SK-N-SH (cell line): Measurements from ENCODE around the gene ZNF235. TPM values are rescaled to one million over a fixed set of nuclear protein-coding genes. Genes with fewer than 3 reads are reported as not detected.

ENCODE experiments used
- CTCF ChIA-PET: fragments of 300-600, 350-600 bp; formaldehyde crosslinking; extraction: SDS; loops from one replicate; lab custom pipeline; 2021; lab: Yijun Ruan, JAX
- POLR2A ChIA-PET: fragments of 350-600 bp; sonication (Branson Sonifier 250); formaldehyde crosslinking; extraction: SDS; loops from one replicate; lab custom pipeline; 2020; ENCODE audit warnings: antibody characterized with exemption, inconsistent platforms; lab: Yijun Ruan, JAX
- DNase-seq: peaks from one replicate; pipeline ENCODE4 v3.0.0; 2012
- H2AFZ ChIP-seq: fragments of 200-600 bp; sonication (generic); 2 replicates; pipeline ENCODE4 v1.8.1; 2016; ENCODE audit warnings: antibody characterized with exemption, mild to moderate bottlenecking, low read depth
- H3F3A ChIP-seq: fragments of 200-600 bp; sonication (generic); replicated peaks from 2 replicates; pipeline ENCODE3; 2016; ENCODE audit warnings: antibody characterized with exemption, mild to moderate bottlenecking; ENCODE audit not compliant: insufficient read depth
- H3K27ac ChIP-seq, 2 experiments: fragments of 200-500 bp in 1 of 2; fragments of 200-600 bp in 1 of 2; sonication (Bioruptor generic) in 1 of 2; sonication (generic), shearing (Covaris generic) in 1 of 2; 2 replicates each; pipeline versions ENCODE4 v1.5.1 to v1.6.1; 2014 to 2016; ENCODE audit warnings: low read depth in 2 of 2, inconsistent platforms in 1 of 2, low read length in 1 of 2, mild to moderate bottlenecking in 1 of 2, mixed read lengths in 1 of 2
- H3K27me3 ChIP-seq: fragments of 200-600 bp; sonication (generic), shearing (Covaris generic); 2 replicates; pipeline ENCODE4 v1.6.1; 2016; ENCODE audit warnings: mixed run types; ENCODE audit not compliant: insufficient read depth
- H3K36me3 ChIP-seq, 2 experiments: fragments of 200-500 bp in 1 of 2; fragments of 200-600 bp in 1 of 2; sonication (Bioruptor generic) in 1 of 2; sonication (generic) in 1 of 2; replicated peaks in 1 of 2; 2 replicates each; pipeline versions ENCODE3 to v1.5.1; 2014 to 2016; ENCODE audit warnings: low read length in 1 of 2, mild to moderate bottlenecking in 1 of 2; ENCODE audit not compliant: insufficient read depth in 2 of 2, control insufficient read depth in 1 of 2
- H3K4me1 ChIP-seq, 2 experiments: fragments of 200-500 bp in 1 of 2; fragments of 200-600 bp in 1 of 2; sonication (Bioruptor generic) in 1 of 2; sonication (generic), shearing (Covaris generic) in 1 of 2; 2 replicates each; pipeline versions ENCODE4 v1.5.1 to v1.6.1; 2014 to 2016; ENCODE audit warnings: low read depth in 1 of 2, low read length in 1 of 2, mixed run types in 1 of 2; ENCODE audit not compliant: insufficient read depth in 2 of 2, control insufficient read depth in 1 of 2
- H3K4me2 ChIP-seq: fragments of 200-600 bp; sonication (generic), shearing (Covaris generic); 2 replicates; pipeline ENCODE4 v1.6.1; 2017; ENCODE audit warnings: mixed run types
- H3K4me3 ChIP-seq, 2 experiments: fragments of 200-500 bp in 1 of 2; fragments of 200-600 bp in 1 of 2; sonication (Bioruptor generic) in 1 of 2; sonication (generic), shearing (Covaris generic) in 1 of 2; 2 replicates each; pipeline versions ENCODE4 v1.5.1 to v1.8.1; 2014 to 2016; ENCODE audit warnings: low read depth in 2 of 2, inconsistent platforms in 1 of 2, low read length in 1 of 2, mild to moderate bottlenecking in 1 of 2, mixed read lengths in 1 of 2, moderate library complexity in 1 of 2
- H3K79me2 ChIP-seq: fragments of 200-600 bp; sonication (generic); 2 replicates; pipeline ENCODE4 v1.8.1; 2017; ENCODE audit warnings: mild to moderate bottlenecking; ENCODE audit not compliant: insufficient read depth
- H3K9ac ChIP-seq: fragments of 200-600 bp; sonication (generic); 2 replicates; pipeline ENCODE4 v1.6.1; 2017; ENCODE audit warnings: mixed run types
- H3K9me2 ChIP-seq: fragments of 200-600 bp; sonication (generic); 2 replicates; pipeline ENCODE4 v1.6.1; 2017; ENCODE audit warnings: mixed run types
- H3K9me3 ChIP-seq: fragments of 200-600 bp; sonication (generic); 2 replicates; pipeline ENCODE4 v1.6.1; 2017; ENCODE audit warnings: mixed run types, mild to moderate bottlenecking, moderate library complexity
- H4K20me1 ChIP-seq: fragments of 200-600 bp; sonication (generic); 2 replicates; pipeline ENCODE4 v1.6.1; 2017; ENCODE audit warnings: mild to moderate bottlenecking, mixed run types; ENCODE audit not compliant: insufficient read depth
- EZH2phosphoT487 ChIP-seq: fragments of 200-600 bp; sonication (generic); IDR thresholded peaks from 2 replicates; pipeline ENCODE4 v1.6.1; 2017; ENCODE audit warnings: low read depth, mixed run types, mild to moderate bottlenecking, antibody characterized with exemption, moderate library complexity, borderline replicate concordance
- FOSL2 ChIP-seq: IDR thresholded peaks from 2 replicates; pipeline ENCODE4 v1.4.0; 2012; ENCODE audit warnings: low read depth, mild to moderate bottlenecking, moderate library complexity, borderline replicate concordance
- FOXM1 ChIP-seq: IDR thresholded peaks from 2 replicates; pipeline ENCODE4 v1.4.0; 2012; ENCODE audit warnings: low read depth, mild to moderate bottlenecking
- GATA2 ChIP-seq: sonication (generic); formaldehyde crosslinking; IDR thresholded peaks from 2 replicates; pipeline ENCODE4 v1.5.0; 2020; ENCODE audit warnings: mild to moderate bottlenecking, missing genetic modification reagents
- JUND ChIP-seq: IDR thresholded peaks from 2 replicates; pipeline ENCODE4 v1.4.0; 2012
- MEF2A ChIP-seq: IDR thresholded peaks from 2 replicates; pipeline ENCODE4 v1.4.0; 2012; ENCODE audit warnings: low read depth, borderline replicate concordance
- NRF1 ChIP-seq: IDR thresholded peaks from 2 replicates; pipeline ENCODE4 v1.6.1; 2012; ENCODE audit warnings: low read depth, mild to moderate bottlenecking, low read length
- POLR2AphosphoS5 ChIP-seq: IDR thresholded peaks from 2 replicates; pipeline ENCODE4 v1.6.1; 2012; ENCODE audit warnings: low read depth, low read length
- RFX5 ChIP-seq: IDR thresholded peaks from 2 replicates; pipeline ENCODE4 v1.6.1; 2012; ENCODE audit warnings: mild to moderate bottlenecking, improper control_type of control experiment, low read length
- SIN3A ChIP-seq: IDR thresholded peaks from 2 replicates; pipeline ENCODE4 v1.6.1; 2012; ENCODE audit warnings: low read depth, mild to moderate bottlenecking, low read length, moderate library complexity, borderline replicate concordance
- TCF12 ChIP-seq: IDR thresholded peaks from 2 replicates; pipeline ENCODE4 v1.4.0; 2012
- WGBS: methylation state at CpG from one replicate; pipeline ENCODE4 v1.1.6; 2017; ENCODE audit warnings: low lambda C conversion rate; 5-methylcytosine and 5-hydroxymethylcytosine counted together
- polyA plus RNA-seq, 3 experiments: library from polyadenylated mRNA; depleted of rRNA; stranded (reverse); fragments of >200 nt; gene quantifications; 2 replicates each; pipeline ENCODE4 v1.2.3, GENCODE V29; 2012
- TF ChIP-seq, protein P1 (sequence below): fragments of 150-350 bp; IDR thresholded peaks from 2 replicates; pipeline ENCODE4 v1.6.1; 2016; ENCODE audit warnings: mild to moderate bottlenecking, low read depth, low read length
- TF ChIP-seq, protein P2 (sequence below): fragments of 150-350 bp; IDR thresholded peaks from 2 replicates; pipeline ENCODE4 v1.6.1; 2017; ENCODE audit warnings: antibody characterized with exemption, low read length, low read depth, borderline replicate concordance

The ZNF235 gene
- polyA plus RNA-seq, 1 of the 3 experiments (the other 2 are of a cell fraction): 2.7 TPM

DNA sequence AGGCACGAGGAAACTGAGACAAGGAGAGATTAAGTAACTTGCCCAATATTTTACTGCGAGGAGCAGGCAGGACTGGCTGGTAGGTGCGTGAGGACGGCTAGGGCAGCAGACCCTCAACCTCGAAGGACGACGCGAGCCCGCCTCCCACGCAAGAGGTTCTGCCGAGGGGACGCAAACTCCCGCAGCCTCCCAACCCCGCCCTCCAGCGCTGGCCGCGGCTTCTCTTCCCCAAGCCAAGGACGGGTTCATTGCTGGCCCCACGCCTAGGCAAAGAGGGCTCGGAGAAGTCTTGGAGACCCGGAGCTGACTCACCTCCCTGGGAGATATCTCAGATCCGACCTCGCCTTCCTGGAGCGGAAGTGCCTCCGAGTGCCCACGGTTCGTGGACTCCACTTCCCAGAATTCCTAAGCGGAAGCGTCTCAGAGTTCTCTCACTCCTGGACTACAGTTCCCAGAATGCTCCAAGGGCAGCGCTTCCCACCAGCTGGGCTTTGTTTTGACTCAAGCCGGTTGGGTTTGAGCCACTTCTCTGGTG, at the start of gene ZNF235 (continued):
- TF ChIP-seq FOSL2 (peak; percentile 74; the same call in 1 of the 2 replicates), FOXM1 (no peak), JUND (0 out of 2 replicates have a peak, but pooled peaks have one; percentile 37), TCF12 (0 out of 2 replicates have a peak, but pooled peaks have one; percentile 22), EZH2phosphoT487 (no peak), RFX5 (no peak), MEF2A (no peak)
- TF ChIP-seq, protein P1, sequence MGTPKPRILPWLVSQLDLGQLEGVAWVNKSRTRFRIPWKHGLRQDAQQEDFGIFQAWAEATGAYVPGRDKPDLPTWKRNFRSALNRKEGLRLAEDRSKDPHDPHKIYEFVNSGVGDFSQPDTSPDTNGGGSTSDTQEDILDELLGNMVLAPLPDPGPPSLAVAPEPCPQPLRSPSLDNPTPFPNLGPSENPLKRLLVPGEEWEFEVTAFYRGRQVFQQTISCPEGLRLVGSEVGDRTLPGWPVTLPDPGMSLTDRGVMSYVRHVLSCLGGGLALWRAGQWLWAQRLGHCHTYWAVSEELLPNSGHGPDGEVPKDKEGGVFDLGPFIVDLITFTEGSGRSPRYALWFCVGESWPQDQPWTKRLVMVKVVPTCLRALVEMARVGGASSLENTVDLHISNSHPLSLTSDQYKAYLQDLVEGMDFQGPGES: no peak
- TF ChIP-seq, protein P2, sequence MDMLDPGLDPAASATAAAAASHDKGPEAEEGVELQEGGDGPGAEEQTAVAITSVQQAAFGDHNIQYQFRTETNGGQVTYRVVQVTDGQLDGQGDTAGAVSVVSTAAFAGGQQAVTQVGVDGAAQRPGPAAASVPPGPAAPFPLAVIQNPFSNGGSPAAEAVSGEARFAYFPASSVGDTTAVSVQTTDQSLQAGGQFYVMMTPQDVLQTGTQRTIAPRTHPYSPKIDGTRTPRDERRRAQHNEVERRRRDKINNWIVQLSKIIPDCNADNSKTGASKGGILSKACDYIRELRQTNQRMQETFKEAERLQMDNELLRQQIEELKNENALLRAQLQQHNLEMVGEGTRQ: no peak

DNA sequence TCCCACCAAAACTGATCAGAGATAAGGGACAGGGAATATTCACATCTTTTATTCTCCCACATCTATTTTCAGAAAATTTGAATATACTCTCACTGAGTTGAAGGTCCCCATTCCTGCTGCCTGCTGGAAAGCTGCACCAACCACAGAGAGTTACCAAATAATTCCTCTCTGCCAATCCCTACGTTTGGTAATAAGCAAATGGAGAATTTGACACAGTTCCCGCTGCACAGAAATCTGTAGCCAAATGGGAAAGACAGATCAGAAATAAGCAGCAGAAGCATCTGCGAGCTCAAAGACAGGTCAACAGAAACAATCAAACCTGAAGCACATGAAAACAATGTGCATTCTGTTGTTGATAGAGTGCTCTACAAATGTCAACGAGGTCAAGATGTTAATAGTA, 41.7 kb upstream of the ZNF235 start:
- TF ChIP-seq, protein P1: no peak
- TF ChIP-seq GATA2 (no peak), POLR2AphosphoS5 (no peak), NRF1 (no peak), EZH2phosphoT487 (no peak)
- peaks cover 18 to 48% of the 10 kb centered on the region in 2 experiments for H3K36me3 ChIP-seq
- H4K20me1 ChIP-seq: no peaks in the 10 kb centered on the region
- DNase-seq: no peak
- no peaks in the 10 kb centered on the region for H3K4me1 ChIP-seq
- no peak overlapping the region for H3K9ac ChIP-seq
- no peaks in the 10 kb centered on the region for H3K9me2 ChIP-seq
- H3K79me2 ChIP-seq: peaks cover 57% of the 10 kb centered on the region
- H3F3A ChIP-seq: no peaks in the 10 kb centered on the region
- peaks cover 23% of the 10 kb centered on the region for H3K9me3 ChIP-seq
- H2AFZ ChIP-seq: no peak overlapping the region
- 88% methylated on average over 4 of the region's 4 CpGs for WGBS
- ChIA-PET CTCF (no interaction called here), POLR2A (interaction anchor here (0.7 kb wide), 1 partner anchor 42 kb away, joined by 3 read pairs; no protein-coding TSS in a partner anchor)
- no peak overlapping the region for H3K27ac ChIP-seq
- H3K27me3 ChIP-seq: no peaks in the 10 kb centered on the region
- no peak overlapping the region for H3K4me2 ChIP-seq
- no peak overlapping the region for H3K4me3 ChIP-seq

- Histone ChIP-seq H3K79me2 (peaks cover 52% of the 10 kb centered on the region), H4K20me1 (no peaks in the 10 kb centered on the region), H3F3A (no peaks in the 10 kb centered on the region), H3K9ac (no peak overlapping the region), H3K36me3 (peaks cover 24 to 53% of the 10 kb centered on the region in 2 experiments), H3K27me3 (no peaks in the 10 kb centered on the region), H3K9me3 (peaks cover 18% of the 10 kb centered on the region), H3K4me2 (no peak overlapping the region), H3K9me2 (no peaks in the 10 kb centered on the region), H3K4me1 (no peaks in the 10 kb centered on the region), H3K4me3 (no peak overlapping the region), H2AFZ (no peak overlapping the region), H3K27ac (no peak overlapping the region)
- no peak for TF ChIP-seq SIN3A
- ChIA-PET CTCF (no interaction called here), POLR2A (no interaction called here)
- 90% methylated on average over 4 of the region's 4 CpGs for WGBS
- no peak for DNase-seq
These were observed 41.1 kb upstream of the ZNF235 start for GRCh38 chr19:44345959-44346358.
